ENCODE data around the gene TFDP3. TPM values are rescaled to one million over a fixed set of nuclear protein-coding genes. Genes with fewer than 3 reads are reported as not detected.

Gene TFDP3
- polyA plus RNA-seq, 3 donors = not detected

GRCh38 chrX:133189195-133189594 lies 29.0 kb downstream of the TFDP3 start:
- no peak for DNase-seq

GRCh38 chrX:133188631-133189030 lies 29.5 kb downstream of the TFDP3 start:
- DNase-seq = no peak

GRCh38 chrX:133185938-133186337 lies 32.2 kb downstream of the TFDP3 start:
- DNase-seq = no peak

GRCh38 chrX:133185119-133185518 lies 33.0 kb downstream of the TFDP3 start:
- DNase-seq = no peak

- DNase-seq = no peak
These were observed 34.3 kb downstream of the TFDP3 start for GRCh38 chrX:133183806-133184205.

- DNase-seq = no peak
These were observed 38.7 kb downstream of the TFDP3 start for GRCh38 chrX:133179500-133179899.

- DNase-seq = no peak
These were observed 41.0 kb downstream of the TFDP3 start for GRCh38 chrX:133177202-133177601.

GRCh38 chrX:133175605-133176004 lies 42.5 kb downstream of the TFDP3 start:
- DNase-seq = no peak

- DNase-seq = no peak
These were observed 43.0 kb downstream of the TFDP3 start for GRCh38 chrX:133175162-133175561.

GRCh38 chrX:133171962-133172708 lies 46.0 kb downstream of the TFDP3 start:
- no peak for DNase-seq

Other genes with a start within 250 kb of the TFDP3 start
- not detected for gene USP26, start 121.2 kb downstream of the TFDP3 start, polyA plus RNA-seq (ENCODE audit: insufficient read length in 3 of 3)
- gene GPC4, start 197.1 kb upstream of the TFDP3 start, polyA plus RNA-seq (ENCODE audit: insufficient read length in 3 of 3) = 10 to 100 TPM; 16.5 to 21.5 (median 19.6) TPM